SJSA1 (cell line): ENCODE data around the gene CHCHD1. TPM values are rescaled to one million over a fixed set of nuclear protein-coding genes. Genes with fewer than 3 reads are reported as not detected.
"Not testable (repeated sequence)": the region's sequence is repeated elsewhere in the genome, so short reads cannot be mapped to it uniquely, and the experiment has no call there.

Experiments used
- DNase-seq, 2 experiments: peaks; one replicate each; pipeline ENCODE4 v3.0.0-alpha.2; 2015 to 2020; ENCODE audit warnings: low spot score in 2 of 2, low read depth in 1 of 2
- H3K27ac ChIP-seq: fragments of 250-450 bp; sonication (Bioruptor Pico); 2 replicates; pipeline ENCODE4 v1.5.1; 2020; ENCODE audit warnings: mild to moderate bottlenecking, moderate library complexity
- H3K27me3 ChIP-seq: fragments of 250-450 bp; sonication (Bioruptor Pico); replicated peaks from 2 replicates; pipeline ENCODE4 v1.5.1; 2020; ENCODE audit warnings: mild to moderate bottlenecking, moderate library complexity
- H3K36me3 ChIP-seq: fragments of 250-450 bp; sonication (Bioruptor Pico); 2 replicates; pipeline ENCODE4 v1.5.1; 2020; ENCODE audit warnings: mild to moderate bottlenecking
- H3K4me1 ChIP-seq: fragments of 250-450 bp; sonication (Bioruptor Pico); replicated peaks from 2 replicates; pipeline ENCODE4 v1.6.1; 2021; ENCODE audit warnings: mild to moderate bottlenecking
- H3K4me3 ChIP-seq: fragments of 250-450 bp; sonication (Bioruptor Pico); 2 replicates; pipeline ENCODE4 v1.5.1; 2020; ENCODE audit warnings: mild to moderate bottlenecking
- H3K9me3 ChIP-seq: fragments of 250-450 bp; sonication (Bioruptor Pico); replicated peaks from 2 replicates; pipeline ENCODE4 v1.5.1; 2020; ENCODE audit warnings: mild to moderate bottlenecking
- total RNA-seq: library from RNA; depleted of rRNA; stranded (reverse); fragments of >200 nt; shearing (Covaris generic); gene quantifications from 2 replicates; pipeline ENCODE4 v1.2.3, GENCODE V29; 2014; rRNA removed

Gene CHCHD1
- 54.4 and 58.7 TPM in 2 replicates for total RNA-seq

DNA sequence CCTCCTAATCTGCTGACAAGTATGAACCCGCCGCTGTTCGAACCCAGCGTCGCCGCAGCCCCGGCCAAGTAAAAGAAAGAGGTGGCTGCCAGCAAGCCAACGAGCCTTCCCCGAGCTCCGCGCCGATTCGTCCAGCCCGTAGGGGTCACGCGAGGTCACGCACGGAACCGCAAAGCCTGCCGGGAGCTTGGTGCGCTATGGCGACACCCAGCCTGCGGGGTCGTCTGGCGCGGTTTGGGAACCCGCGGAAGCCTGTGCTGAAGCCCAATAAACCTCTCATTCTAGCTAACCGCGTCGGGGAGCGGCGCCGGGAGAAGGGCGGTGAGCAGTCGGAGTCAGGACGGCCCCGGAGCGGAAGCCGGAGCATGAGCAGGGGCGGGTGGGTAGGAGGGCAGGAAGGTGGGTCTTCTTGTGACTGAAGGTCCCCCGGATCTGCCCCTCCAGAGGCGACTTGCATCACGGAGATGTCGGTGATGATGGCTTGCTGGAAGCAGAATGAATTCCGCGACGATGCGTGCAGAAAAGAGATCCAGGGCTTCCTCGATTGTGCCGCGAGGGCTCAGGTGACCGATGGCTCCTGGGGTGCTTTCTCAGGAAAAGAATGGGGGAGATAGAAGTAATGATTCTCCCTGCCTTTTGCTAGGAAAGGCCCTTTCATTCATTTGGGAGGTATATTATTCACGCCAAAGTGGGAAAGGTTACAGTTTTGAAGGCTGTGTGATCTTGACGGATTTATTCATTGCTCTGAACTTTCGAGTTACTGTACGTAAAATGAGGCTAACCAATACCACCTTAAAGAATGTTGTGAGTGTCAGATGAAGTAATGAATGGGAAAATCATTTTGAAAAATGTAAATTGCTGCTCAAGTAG, at the start of gene CHCHD1:
Gene CHCHD1, plus strand, starts transcription at position 170 of the 870 bp plus-strand sequence. Its CDS starts 28 bp downstream, at position 198.
- H3K27me3 ChIP-seq, result no peaks in the 10 kb centered on the region
- H3K9me3 ChIP-seq, result no peaks in the 10 kb centered on the region
- H3K4me1 ChIP-seq, result peaks cover 31% of the 10 kb centered on the region
- H3K27ac ChIP-seq, result peak within 1 kb of the TSS; percentile 67
- DNase-seq, result peak; percentile 75 to 90
- H3K4me3 ChIP-seq, result peak within 1 kb of the TSS; percentile 81
- H3K36me3 ChIP-seq, result peaks cover 53% of the 10 kb centered on the region

DNA sequence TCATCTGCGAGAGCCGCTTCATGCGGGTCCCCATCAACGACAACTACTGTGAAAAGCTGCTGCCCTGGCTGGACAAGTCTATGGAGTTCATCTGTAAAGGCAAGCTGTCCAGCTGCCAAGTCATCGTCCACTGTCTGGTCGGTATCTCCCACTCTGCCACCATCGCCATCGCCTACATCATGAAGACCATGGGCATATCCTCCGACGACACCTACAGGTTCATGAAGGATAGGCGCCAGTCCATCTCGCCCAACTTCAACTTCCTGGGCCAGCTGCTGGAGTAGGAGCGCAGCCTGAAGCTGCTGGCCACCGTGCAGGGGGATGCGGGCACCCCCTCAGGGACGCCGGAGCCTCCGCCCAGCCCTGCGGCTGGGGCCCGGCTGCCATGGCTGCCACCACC, 49.4 kb upstream of the CHCHD1 start:
- Histone ChIP-seq H3K36me3 (peaks cover 14% of the 10 kb centered on the region), H3K4me1 (no peaks in the 10 kb centered on the region; the same call in 1 of the 2 replicates), H3K27ac (no peak overlapping the region), H3K27me3 (no peaks in the 10 kb centered on the region), H3K9me3 (no peaks in the 10 kb centered on the region), H3K4me3 (no peak overlapping the region)
- peak in 1 of 2 experiments; percentile 37 for DNase-seq

DNA sequence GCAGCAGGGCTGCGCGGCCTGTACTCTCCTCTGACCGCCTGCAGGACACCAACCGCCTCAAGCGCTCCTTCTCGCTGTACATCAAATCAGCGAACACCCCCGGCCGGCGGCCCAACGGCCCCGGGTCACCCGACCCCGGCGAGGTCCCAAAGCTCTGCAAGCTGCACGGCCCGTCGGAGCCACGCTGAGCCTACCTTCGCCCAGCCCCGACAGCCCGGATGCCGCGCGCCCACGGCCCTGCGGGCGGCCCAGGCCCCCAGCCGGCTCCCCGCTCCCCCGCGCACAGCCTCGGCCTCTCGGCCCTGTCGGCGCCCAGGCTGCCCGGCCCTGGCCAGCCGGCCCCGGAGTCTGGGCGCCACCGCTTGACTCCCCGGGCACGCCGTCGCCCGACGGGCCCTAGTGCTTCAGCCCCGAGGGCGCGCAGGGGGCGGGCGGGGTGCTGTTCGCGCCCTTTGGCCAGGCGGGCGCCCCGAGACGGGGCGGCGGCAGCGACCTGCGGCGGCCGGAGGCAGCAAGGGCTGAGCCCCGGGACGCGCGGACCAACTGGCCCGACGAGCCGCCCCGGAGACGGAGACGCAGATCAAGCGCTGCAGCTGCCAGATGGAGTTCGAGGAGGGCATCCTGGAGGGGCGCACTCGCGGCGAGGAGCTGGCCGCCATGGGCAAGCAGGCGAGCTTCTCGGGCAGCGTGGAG, 48.8 kb upstream of the CHCHD1 start:
- Histone ChIP-seq H3K4me3 (no peak overlapping the region), H3K27me3 (no peaks in the 10 kb centered on the region), H3K9me3 (no peaks in the 10 kb centered on the region), H3K4me1 (no peaks in the 10 kb centered on the region; the same call in 1 of the 2 replicates), H3K27ac (no peak overlapping the region), H3K36me3 (peaks cover 12% of the 10 kb centered on the region)
- DNase-seq, result peak in 1 of 2 experiments; percentile 42

DNA sequence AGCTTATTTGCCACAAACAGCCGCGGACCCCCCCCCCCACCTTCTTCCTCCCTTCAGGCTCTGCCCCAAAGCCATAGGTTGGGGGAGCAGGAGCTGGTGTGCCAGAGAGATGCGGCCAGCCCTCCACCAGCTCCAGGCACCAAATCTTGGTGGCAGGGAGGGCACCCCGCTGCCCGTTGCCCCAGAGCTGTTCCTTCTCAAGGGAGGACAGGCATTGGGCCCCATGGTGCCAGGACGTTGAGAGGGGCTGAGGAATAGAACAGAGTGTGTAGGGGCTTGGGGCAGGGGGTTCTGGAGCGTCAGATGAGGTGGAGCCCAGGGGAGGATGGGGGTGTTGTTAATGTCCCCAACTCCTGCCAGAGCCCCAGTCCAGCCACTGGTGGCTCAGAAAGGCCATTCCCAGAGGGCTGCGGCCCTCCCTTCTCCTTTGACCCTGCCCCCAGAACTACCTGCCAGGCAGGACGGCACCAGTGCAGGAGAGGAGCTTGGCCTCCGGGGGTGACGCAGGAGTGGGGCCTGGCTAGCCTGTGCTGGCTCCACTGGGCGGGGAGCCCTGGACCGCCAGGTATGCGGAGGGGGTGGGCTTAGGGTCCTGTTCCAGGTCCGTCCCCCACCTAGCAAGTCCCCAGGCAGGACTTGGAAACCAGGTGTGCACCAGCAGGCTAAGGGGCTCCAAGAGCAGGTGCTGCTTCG, 47.7 kb upstream of the CHCHD1 start:
- Histone ChIP-seq H3K4me3 (no peak overlapping the region), H3K36me3 (peaks cover 10% of the 10 kb centered on the region), H3K9me3 (no peaks in the 10 kb centered on the region), H3K4me1 (no peaks in the 10 kb centered on the region; the same call in 1 of the 2 replicates), H3K27ac (no peak overlapping the region), H3K27me3 (no peaks in the 10 kb centered on the region)
- DNase-seq, result peak in 1 of 2 experiments; percentile 38

DNA sequence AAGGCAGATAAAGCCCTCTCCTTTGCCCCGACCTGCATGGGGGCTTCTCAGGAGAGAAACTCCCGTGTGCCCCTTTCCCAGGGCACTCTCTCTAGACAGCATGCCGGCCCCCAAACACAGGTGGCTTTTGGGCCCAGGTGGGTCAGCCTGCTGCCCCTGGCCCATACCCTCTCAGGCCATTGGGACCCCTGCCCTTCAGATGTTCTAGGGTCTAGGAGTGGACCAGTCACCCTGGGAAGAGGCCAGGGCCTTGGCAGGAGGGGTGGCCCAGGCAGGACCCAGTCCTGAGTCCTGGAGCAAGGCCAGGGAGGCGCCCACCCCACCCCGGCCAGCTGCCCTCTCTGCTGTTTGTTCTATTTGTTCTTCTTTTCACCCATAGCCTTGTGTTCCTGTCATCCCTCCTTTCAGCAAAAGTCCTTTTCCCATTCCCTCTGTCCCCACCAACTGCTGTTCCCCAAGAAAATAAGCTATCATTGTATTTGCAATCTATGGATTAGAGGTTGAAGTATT, 47.0 kb upstream of the CHCHD1 start:
- Histone ChIP-seq H3K4me1 (no peaks in the 10 kb centered on the region; the same call in 1 of the 2 replicates), H3K36me3 (peaks cover 10% of the 10 kb centered on the region), H3K9me3 (no peaks in the 10 kb centered on the region), H3K27ac (no peak overlapping the region), H3K4me3 (no peak overlapping the region), H3K27me3 (no peaks in the 10 kb centered on the region)
- DNase-seq, result peak in 1 of 2 experiments; percentile 26

DNA sequence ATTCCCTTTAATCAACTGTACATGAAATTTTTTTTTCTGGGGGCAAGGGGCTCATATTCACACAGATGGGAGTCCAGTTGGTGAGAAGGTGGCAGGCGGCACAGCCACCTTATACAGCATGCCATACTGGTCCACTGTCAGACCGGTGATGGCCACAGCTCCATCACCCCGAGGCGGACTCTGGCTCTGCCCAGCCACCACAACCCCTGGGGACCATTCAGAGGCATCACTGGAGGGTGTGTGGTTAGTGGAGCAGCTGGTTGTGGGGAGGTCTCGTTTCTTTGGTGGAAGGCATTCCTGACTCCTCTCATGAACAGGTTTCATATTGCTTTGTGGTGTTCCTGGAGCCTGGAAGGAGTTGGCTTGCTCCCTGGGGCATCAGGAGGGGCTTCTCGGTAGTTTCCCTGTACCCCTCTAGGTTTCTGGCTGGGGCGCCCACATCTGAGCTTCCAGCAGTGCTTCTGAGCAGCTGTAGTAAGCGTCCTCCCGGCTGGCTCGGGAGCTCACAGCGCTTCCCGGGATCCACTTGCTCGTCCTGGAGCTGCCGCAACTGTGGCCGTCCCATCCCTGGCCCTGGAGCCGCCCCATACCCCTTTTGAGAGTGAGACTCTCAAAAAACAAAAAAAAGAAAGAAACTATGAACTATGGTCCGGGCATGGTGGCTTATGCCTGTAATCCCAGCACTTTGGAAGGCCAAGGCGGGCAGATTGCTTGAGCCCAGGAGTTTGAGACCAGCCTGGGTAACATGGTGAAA, 41.2 kb upstream of the CHCHD1 start:
- DNase-seq, H3K4me3 ChIP-seq, H3K27me3 ChIP-seq, H3K4me1 ChIP-seq, H3K9me3 ChIP-seq, H3K27ac ChIP-seq: not testable (repeated sequence)
- peaks cover 20% of the 10 kb centered on the region for H3K36me3 ChIP-seq

DNA sequence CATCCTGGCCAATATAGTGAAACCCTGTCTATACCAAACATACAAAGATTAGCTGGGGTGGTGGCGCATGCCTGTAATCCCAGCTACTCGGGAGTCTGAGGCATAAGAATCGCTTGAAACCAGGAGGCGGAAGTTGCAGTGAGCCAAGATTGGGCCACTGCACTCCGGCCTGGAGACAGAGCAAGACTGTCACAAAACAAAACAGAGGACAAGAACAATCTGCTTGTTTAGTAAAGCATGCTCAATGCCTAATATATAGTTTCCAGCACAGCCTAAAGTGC, 39.5 kb upstream of the CHCHD1 start:
- Histone ChIP-seq H3K27me3 (no peaks in the 10 kb centered on the region), H3K4me3 (no peak overlapping the region), H3K36me3 (peaks cover 33% of the 10 kb centered on the region), H3K4me1 (peaks cover 8% of the 10 kb centered on the region), H3K9me3 (no peaks in the 10 kb centered on the region), H3K27ac (no peak overlapping the region)
- DNase-seq, result no peak

DNA sequence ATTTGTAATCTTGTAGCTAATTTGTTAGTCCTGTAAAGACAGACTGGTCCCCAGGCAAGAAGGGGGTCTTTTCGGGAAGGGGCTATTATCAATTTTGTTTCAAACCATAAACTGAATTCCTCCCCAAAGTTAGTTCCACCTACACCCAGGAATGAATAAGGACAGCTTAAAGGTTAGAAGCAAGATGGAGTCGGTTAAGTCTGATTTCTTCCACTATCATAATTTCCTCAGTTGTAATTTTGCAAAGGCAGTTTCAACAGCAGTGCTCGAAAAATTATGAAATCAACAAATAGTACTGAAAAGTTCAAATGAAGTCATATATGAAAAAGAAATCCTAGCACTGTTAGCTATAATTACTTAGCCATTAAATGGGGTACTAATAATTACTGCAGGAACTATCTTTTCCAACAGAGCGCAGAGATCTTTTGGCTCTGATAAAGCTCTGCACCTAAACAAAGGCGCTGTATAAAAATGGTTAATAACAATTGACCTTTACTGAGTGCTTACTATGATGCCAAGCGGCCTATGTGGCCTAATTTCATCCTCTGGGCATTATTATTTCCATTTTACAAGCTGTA, 38.4 kb upstream of the CHCHD1 start:
- peak overlapping the region; percentile 94 for H3K27ac ChIP-seq
- H3K36me3 ChIP-seq, result peaks cover 42% of the 10 kb centered on the region
- no peaks in the 10 kb centered on the region for H3K9me3 ChIP-seq
- peaks cover 8% of the 10 kb centered on the region for H3K4me1 ChIP-seq
- DNase-seq, result no peak
- H3K4me3 ChIP-seq, result peak overlapping the region; percentile 60
- H3K27me3 ChIP-seq, result no peaks in the 10 kb centered on the region

DNA sequence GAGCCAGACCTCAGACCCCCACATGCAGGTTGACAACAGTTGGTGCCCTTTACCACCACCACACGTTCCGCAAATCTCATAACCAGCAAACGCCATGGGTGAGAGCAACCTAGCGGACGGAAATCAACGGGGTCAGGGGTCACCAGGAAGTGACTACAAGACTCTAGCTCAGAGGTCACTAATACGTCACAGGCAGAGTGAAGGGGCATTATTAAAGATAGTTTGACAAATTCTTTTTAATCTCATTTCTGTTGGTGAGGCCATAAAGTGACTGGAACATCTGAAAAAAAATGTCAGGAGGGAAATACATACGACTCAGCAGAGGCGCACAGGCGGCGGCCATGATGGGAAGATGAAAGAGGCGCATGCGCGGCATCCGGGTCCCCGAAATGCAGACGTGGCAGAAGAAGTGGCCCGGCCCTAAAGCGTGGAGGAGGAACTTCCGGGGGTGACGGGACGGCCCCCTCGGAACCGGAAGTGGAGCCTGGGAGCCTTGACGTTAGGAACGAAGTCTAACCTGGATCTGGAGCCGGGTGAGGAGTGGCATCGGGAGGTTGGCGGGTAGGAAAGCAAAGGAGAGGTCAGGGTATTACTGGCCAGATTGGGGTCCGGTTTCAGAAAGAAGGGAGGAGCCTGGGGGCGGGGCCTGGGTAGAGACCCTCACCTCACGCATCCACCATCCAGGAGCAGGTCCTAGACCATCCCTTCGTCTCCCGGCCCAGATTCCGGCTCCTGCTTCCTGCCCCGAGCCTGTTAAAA, 37.8 kb upstream of the CHCHD1 start, which contains the start of gene SEC24C:
Gene SEC24C, plus strand, starts transcription at position 468 of the 759 bp plus-strand sequence. CDS start 2,461 bp downstream, outside the sequence.
- peak; percentile 97 to 98 for DNase-seq
- H3K4me1 ChIP-seq, result peaks cover 8% of the 10 kb centered on the region
- H3K27ac ChIP-seq, result peak within 1 kb of the TSS; percentile 94
- peak within 1 kb of the TSS; percentile 60 for H3K4me3 ChIP-seq
- no peaks in the 10 kb centered on the region for H3K9me3 ChIP-seq
- no peaks in the 10 kb centered on the region for H3K27me3 ChIP-seq
- H3K36me3 ChIP-seq, result peaks cover 49% of the 10 kb centered on the region

DNA sequence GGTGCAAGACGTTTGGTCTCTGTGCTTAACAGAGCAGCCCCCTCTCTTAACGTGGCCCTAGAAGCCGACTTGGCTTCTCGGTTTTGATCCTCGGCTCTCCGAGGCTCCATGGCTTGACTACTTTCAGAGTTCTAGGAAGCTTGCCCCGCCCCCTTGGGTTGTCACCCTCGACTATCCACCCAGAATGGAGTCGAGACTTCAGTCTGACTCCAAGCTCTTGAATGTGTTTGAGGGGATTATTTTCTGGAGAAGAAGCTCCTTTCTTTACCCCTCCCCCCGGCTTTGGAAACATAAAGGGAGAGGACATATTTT, 37.2 kb upstream of the CHCHD1 start:
- Histone ChIP-seq H3K9me3 (no peaks in the 10 kb centered on the region), H3K4me3 (peak overlapping the region; percentile 60), H3K36me3 (peaks cover 54% of the 10 kb centered on the region), H3K27ac (peak overlapping the region; percentile 94), H3K27me3 (no peaks in the 10 kb centered on the region), H3K4me1 (peaks cover 8% of the 10 kb centered on the region)
- peak in 1 of 2 experiments; percentile 69 for DNase-seq

DNA sequence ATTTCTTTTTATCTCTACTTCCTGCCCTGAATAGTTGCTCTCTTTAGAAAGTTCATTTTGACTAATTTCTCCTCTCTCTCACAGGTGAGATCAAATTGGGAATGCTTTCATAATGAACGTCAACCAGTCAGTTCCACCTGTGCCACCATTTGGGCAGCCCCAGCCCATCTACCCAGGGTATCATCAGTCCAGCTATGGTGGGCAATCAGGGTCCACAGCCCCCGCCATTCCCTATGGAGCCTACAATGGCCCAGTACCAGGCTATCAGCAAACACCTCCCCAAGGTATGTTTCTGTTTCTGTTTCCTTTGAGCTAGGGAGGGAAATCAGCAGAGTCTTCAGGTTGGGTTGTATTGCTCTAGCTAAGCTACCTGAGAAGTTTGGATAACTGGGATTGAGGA, 35.1 kb upstream of the CHCHD1 start:
- no peak for DNase-seq
- Histone ChIP-seq H3K4me3 (no peak overlapping the region), H3K9me3 (no peaks in the 10 kb centered on the region), H3K4me1 (peaks cover 8% of the 10 kb centered on the region), H3K27me3 (no peaks in the 10 kb centered on the region), H3K36me3 (peaks cover 69% of the 10 kb centered on the region), H3K27ac (no peak overlapping the region)

DNA sequence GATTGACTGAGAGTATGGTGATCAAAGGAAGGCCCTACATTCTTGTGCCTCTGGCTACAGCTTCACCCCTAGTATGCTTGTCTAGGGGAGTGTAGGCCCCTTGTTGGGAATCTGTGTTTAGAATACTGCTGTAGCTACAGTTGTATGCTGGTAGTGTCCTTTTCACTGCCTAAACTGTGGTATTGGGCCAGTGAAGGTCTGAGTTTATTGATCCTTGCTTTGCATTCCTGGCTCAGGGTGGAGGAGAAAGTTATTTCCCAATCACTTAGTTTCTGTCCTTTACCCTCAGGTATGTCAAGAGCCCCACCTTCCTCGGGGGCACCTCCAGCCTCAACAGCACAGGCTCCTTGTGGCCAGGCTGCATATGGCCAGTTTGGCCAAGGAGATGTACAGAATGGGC, 31.0 kb upstream of the CHCHD1 start:
- Histone ChIP-seq H3K9me3 (no peaks in the 10 kb centered on the region; the same call in 1 of the 2 replicates), H3K27ac (no peak overlapping the region), H3K4me3 (no peak overlapping the region), H3K36me3 (peaks cover 91% of the 10 kb centered on the region), H3K4me1 (no peaks in the 10 kb centered on the region), H3K27me3 (no peaks in the 10 kb centered on the region)
- no peak for DNase-seq
